ACC112 (cell line): Measurements from ENCODE around the gene PARP16.

Experiments
- H2AFZ ChIP-seq: fragments of 200-600 bp; sonication (generic); one replicate; pipeline ENCODE4 v1.6.0; 2017; ENCODE audit warnings: antibody characterized with exemption, low read length; ENCODE audit not compliant: unreplicated experiment
- H3K27ac ChIP-seq: fragments of 200-600 bp; sonication (generic); 2 replicates; pipeline ENCODE4 v1.5.1; 2014; ENCODE audit warnings: low read depth, mild to moderate bottlenecking, antibody characterized with exemption, low read length, moderate library complexity
- H3K27me3 ChIP-seq: fragments of 200-600 bp; sonication (generic); 2 replicates; pipeline ENCODE4 v1.6.1; 2014; ENCODE audit warnings: mild to moderate bottlenecking, antibody characterized with exemption, low read length, moderate library complexity, mixed read lengths; ENCODE audit not compliant: insufficient read depth
- H3K36me3 ChIP-seq: fragments of 200-600 bp; sonication (generic); 2 replicates; pipeline ENCODE4 v1.6.1; 2016; ENCODE audit warnings: mild to moderate bottlenecking, antibody characterized with exemption, low read length, moderate library complexity, mixed read lengths; ENCODE audit not compliant: insufficient read depth
- H3K4me1 ChIP-seq: fragments of 200-600 bp; sonication (generic); one replicate; pipeline ENCODE4 v1.6.1; 2016; ENCODE audit warnings: low read length, mixed read lengths; ENCODE audit not compliant: insufficient read depth, unreplicated experiment, control insufficient read depth
- H3K4me3 ChIP-seq: fragments of 200-600 bp; sonication (generic); 2 replicates; pipeline ENCODE4 v1.5.1; 2014; ENCODE audit warnings: mild to moderate bottlenecking, low read depth, low read length
- H3K79me2 ChIP-seq: fragments of 200-600 bp; sonication (generic); one replicate; pipeline ENCODE4 v1.6.0; 2016; ENCODE audit warnings: low read length; ENCODE audit not compliant: control insufficient read depth, unreplicated experiment, insufficient read depth

PARP16 gene

GRCh38 chr15:65310431-65311137, 23.9 kb upstream of the PARP16 start:
- Histone ChIP-seq H3K4me3 (no peak overlapping the region), H3K27me3 (no peaks in the 10 kb centered on the region; the same call in 1 of the 2 replicates), H3K79me2 (no peaks in the 10 kb centered on the region)

GRCh38 chr15:65309882-65310418, 23.3 kb upstream of the PARP16 start:
- Histone ChIP-seq H3K79me2 (no peaks in the 10 kb centered on the region), H3K27me3 (no peaks in the 10 kb centered on the region), H3K36me3 (no peaks in the 10 kb centered on the region), H3K4me3 (no peak overlapping the region), H2AFZ (peak overlapping the region; percentile 14), H3K27ac (no peak overlapping the region), H3K4me1 (no peaks in the 10 kb centered on the region)

More at GRCh38 chr15:65310431-65311137, 23.9 kb upstream of the PARP16 start:
- no peak overlapping the region for H2AFZ ChIP-seq
- no peak overlapping the region for H3K27ac ChIP-seq
- no peaks in the 10 kb centered on the region for H3K4me1 ChIP-seq
- H3K36me3 ChIP-seq: no peaks in the 10 kb centered on the region

GRCh38 chr15:65307978-65308377, 21.3 kb upstream of the PARP16 start:
- H3K79me2 ChIP-seq: no peaks in the 10 kb centered on the region
- no peak overlapping the region for H3K4me3 ChIP-seq
- H3K36me3 ChIP-seq: no peaks in the 10 kb centered on the region
- no peaks in the 10 kb centered on the region for H3K27me3 ChIP-seq
- no peaks in the 10 kb centered on the region for H3K4me1 ChIP-seq
- no peak overlapping the region for H3K27ac ChIP-seq
- H2AFZ ChIP-seq: no peak overlapping the region

- Histone ChIP-seq H3K36me3 (no peaks in the 10 kb centered on the region), H3K4me1 (no peaks in the 10 kb centered on the region), H3K79me2 (no peaks in the 10 kb centered on the region), H3K4me3 (no peak overlapping the region), H3K27me3 (no peaks in the 10 kb centered on the region), H2AFZ (no peak overlapping the region), H3K27ac (no peak overlapping the region)
Observed at GRCh38 chr15:65306551-65306950, 19.9 kb upstream of the PARP16 start.

GRCh38 chr15:65305776-65306175, 19.1 kb upstream of the PARP16 start:
- Histone ChIP-seq H3K27ac (no peak overlapping the region), H3K4me3 (no peak overlapping the region), H2AFZ (no peak overlapping the region), H3K4me1 (no peaks in the 10 kb centered on the region), H3K36me3 (no peaks in the 10 kb centered on the region), H3K79me2 (no peaks in the 10 kb centered on the region), H3K27me3 (no peaks in the 10 kb centered on the region)

- H3K27ac ChIP-seq: no peak overlapping the region
- H3K4me3 ChIP-seq: no peak overlapping the region
- H3K4me1 ChIP-seq: no peaks in the 10 kb centered on the region
- no peak overlapping the region for H2AFZ ChIP-seq
- no peaks in the 10 kb centered on the region for H3K79me2 ChIP-seq
- H3K27me3 ChIP-seq: no peaks in the 10 kb centered on the region
- H3K36me3 ChIP-seq: no peaks in the 10 kb centered on the region
Observed at GRCh38 chr15:65305150-65305758, 18.6 kb upstream of the PARP16 start.

GRCh38 chr15:65304381-65305149, 17.9 kb upstream of the PARP16 start, which contains the start of gene RNU5B-1:
TSS of gene RNU5B-1 (plus strand) at chr15:65304677.
- Histone ChIP-seq H3K27me3 (no peaks in the 10 kb centered on the region), H3K4me1 (no peaks in the 10 kb centered on the region), H3K79me2 (no peaks in the 10 kb centered on the region), H2AFZ (peak within 1 kb of the TSS; percentile 84), H3K27ac (peak within 1 kb of the TSS; percentile 94), H3K36me3 (no peaks in the 10 kb centered on the region), H3K4me3 (peak within 1 kb of the TSS; percentile 75)

- Histone ChIP-seq H3K27me3 (no peaks in the 10 kb centered on the region), H2AFZ (peak overlapping the region; percentile 84), H3K4me1 (no peaks in the 10 kb centered on the region), H3K36me3 (no peaks in the 10 kb centered on the region), H3K27ac (peak overlapping the region; percentile 94), H3K79me2 (no peaks in the 10 kb centered on the region), H3K4me3 (peak overlapping the region; percentile 75)
Observed at GRCh38 chr15:65303687-65304380, 17.2 kb upstream of the PARP16 start.

GRCh38 chr15:65302061-65302460, 15.4 kb upstream of the PARP16 start:
- Histone ChIP-seq H3K4me1 (no peaks in the 10 kb centered on the region), H3K27me3 (no peaks in the 10 kb centered on the region), H2AFZ (no peak overlapping the region), H3K4me3 (no peak overlapping the region), H3K36me3 (no peaks in the 10 kb centered on the region), H3K79me2 (no peaks in the 10 kb centered on the region), H3K27ac (no peak overlapping the region)

- no peak overlapping the region for H3K4me3 ChIP-seq
- no peak overlapping the region for H3K27ac ChIP-seq
- H3K4me1 ChIP-seq: no peaks in the 10 kb centered on the region
- no peak overlapping the region for H2AFZ ChIP-seq
- no peaks in the 10 kb centered on the region for H3K36me3 ChIP-seq
- H3K79me2 ChIP-seq: no peaks in the 10 kb centered on the region
- H3K27me3 ChIP-seq: no peaks in the 10 kb centered on the region
Observed at GRCh38 chr15:65300924-65301441, 14.3 kb upstream of the PARP16 start.
